Right ventricle myocardium inferior (tissue), 1 donor: Measurements from ENCODE around the gene ZNF524. TPM values are rescaled to one million over a fixed set of nuclear protein-coding genes. Genes with fewer than 3 reads are reported as not detected.

Experiments
- ATAC-seq: fragments of 200-7000 bp; cut with Tn5 transposase; one replicate; pipeline ENCODE4 v1.9.1; 2020; ENCODE audit warnings: mild to moderate bottlenecking, moderate library complexity
- DNase-seq: peaks from one replicate; pipeline ENCODE4 v3.0.0; 2021; ENCODE audit errors: missing footprints
- intact Hi-C: fragments of 100-400 bp; cut with DNase I; formaldehyde crosslinking; loops from one replicate; pipeline ENCODE4 v1.11.0; 2022
- total RNA-seq: library from RNA; stranded (reverse); fragmentation: NEBNext Ultra II Directional; extraction: Animal tissue kit (Norgen Biotek cat#: 25700); gene quantifications from one replicate; pipeline ENCODE4 v1.2.1, GENCODE V29; 2021
- donor health status: DM: no; HTN: yes; CAD: no; lungs with severe emphysema.

Gene ZNF524
- total RNA-seq, 1 donor from 2014 or later, result 16.9 TPM

DNA sequence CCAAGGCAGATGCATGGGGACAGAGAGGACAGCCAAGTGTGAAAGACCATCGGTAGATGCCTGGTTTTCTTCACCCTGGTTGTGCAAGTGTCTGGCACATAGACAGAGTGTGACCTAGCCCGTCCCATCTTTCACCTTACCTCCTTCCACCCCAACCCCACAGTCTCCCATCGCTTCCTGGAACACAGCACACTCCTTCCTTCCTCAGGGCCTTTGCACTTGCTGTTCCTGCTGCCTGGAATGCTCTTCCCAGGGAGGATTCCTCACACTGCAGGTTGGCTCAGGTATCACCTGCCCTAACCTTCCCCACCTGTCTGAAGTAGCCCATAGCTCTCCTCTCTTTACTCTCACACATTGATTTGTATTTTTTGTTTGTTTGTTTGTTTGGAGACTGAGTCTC lies 3.8 kb upstream of the ZNF524 start:
- ATAC-seq (no peak), DNase-seq (no peak)
- intact Hi-C loops, result loop anchor here (5.0 kb wide), 1 partner anchor 56 kb away; no protein-coding TSS in a partner anchor

DNA sequence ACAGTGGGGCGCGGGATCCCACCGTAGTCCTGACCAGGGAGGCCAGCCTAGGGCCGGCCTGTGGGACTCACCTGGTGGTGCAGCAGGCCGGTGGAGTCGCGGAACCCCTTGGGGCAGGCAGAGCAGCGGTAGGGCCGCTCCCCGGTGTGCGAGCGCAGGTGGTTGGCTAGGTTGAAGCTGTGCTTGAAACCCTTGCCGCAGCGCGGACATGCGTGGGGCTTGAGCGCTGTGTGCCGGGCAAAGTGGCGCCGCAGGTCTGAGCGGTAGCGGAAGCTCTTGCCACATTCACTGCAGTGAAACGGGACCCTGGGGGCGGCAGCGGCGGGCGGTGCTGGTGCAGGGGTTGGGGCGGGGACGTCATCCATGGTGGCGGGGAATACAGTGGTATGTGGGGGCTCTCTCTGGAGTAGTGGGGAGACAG lies 2.6 kb upstream of the ZNF524 start:
- no peak for DNase-seq
- no peak for ATAC-seq
- intact Hi-C loops, result loop anchor here (5.0 kb wide), 1 partner anchor 55 kb away; no protein-coding TSS in a partner anchor

DNA sequence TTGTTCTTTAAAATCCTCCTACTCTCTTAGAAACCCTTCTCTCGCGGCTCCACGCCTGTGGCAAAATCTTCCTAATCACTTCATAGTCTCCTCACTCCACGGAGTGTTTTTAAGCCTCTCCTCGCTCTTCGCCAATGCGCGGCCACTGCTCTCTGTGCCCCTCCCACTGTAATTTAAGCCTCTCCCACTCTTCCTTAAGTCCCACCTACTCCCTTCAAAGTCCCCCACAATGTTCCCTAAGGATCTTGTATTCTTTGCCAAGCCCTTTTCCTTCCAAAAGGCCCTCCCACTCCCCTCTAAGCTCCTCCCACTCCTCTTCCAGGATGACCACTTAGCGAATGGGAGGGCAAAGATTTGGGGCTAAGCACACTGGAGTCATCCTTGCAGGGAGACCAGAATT lies 2.1 kb upstream of the ZNF524 start:
- DNase-seq (no peak), ATAC-seq (no peak)
- intact Hi-C loops, result loop anchor here (2.0 to 5.0 kb wide), 2 partner anchors 17 to 54 kb away; partner anchors contain the start of gene ZNF579

DNA sequence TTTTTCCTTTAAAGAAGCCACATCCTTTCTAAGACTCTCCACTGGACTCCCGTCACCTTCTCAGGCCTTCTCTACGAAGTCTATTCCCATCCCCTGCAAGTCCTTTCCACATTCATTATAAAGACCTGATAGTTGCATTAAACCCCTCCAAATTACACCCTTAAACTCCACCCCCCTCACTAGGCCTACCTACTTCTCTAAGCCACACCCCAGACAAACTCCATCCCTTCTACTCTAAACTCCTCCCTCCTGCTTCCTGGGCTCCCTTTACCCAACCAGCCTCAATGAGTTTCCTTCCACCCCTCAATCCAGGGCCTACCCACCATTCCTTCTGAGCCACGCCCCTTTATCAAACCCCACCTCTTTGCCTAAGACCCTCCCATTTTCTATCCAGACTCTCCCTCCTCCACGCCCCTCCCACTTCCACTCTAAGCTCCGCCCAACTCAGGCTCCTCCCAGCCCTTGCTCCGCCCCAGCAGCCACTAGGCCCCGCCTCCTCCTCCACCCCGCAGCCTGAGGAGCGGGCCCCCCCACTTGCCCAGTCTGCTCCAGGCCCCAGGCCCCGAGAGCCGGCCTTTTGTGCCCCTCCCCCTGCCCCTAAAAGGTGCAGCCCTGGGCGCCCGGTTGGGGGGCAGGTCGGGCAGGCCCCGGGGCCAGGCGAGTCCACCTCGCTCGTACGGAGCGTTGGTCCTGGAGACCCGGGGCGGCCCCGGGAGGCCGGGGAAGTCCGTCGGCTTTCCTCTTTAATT lies 1.2 kb upstream of the ZNF524 start:
- DNase-seq (peak; percentile 94), ATAC-seq (peak; percentile 83)
- intact Hi-C loops, result loop anchor here (2.0 to 5.0 kb wide), 2 partner anchors 18 to 53 kb away; partner anchors contain the start of gene ZNF579

DNA sequence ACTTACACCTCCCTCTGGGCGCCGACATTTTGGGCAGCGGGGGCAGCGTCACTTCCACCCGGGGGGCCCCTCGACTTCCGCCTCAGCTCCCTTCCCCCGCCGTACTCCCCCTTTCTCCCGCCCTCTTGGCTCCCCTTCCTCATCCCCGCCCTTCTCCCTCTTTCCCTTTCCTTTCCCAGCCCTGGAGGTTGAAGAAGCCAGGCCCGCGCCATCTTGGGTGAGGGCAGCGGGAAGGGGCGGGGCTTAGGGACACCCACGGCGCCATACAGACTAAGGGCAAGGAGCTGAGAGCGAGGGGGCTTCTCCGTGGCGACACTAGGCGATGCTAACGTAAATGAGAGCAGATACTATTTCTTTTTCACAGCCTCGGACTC lies 633 bp upstream of the ZNF524 start, which contains the start of gene FIZ1:
Gene FIZ1, minus strand, starts transcription at position 50 of the 374 bp plus-strand sequence. CDS start 1,652 bp downstream, outside the sequence.
- intact Hi-C loops, result loop anchor here (2.0 to 5.0 kb wide), 2 partner anchors 19 to 53 kb away; partner anchors contain the start of gene ZNF579
- DNase-seq (peak; percentile 98), ATAC-seq (peak; percentile 91)

DNA sequence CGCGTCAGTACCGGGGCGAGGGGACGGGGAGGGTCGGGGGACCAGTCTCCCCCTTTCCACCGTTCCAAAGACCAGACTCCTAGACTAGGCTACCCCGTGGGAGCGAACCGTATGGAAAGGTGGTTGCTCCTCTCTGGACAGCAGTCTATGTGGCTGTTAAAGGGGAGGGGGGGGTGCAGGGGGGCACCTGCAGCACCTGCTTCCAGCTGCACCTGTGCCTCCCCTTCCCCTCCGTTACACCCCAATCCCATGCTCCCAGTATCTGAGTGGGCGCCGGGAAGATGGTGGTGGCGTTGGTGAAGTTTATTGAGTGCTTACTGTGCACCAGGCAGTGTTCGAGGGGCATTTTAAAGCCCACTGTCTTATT lies 557 bp downstream of the ZNF524 start:
- intact Hi-C loops, result loop anchor here (1.0 to 10.0 kb wide), 2 partner anchors 54 to 216 kb away; partner anchors contain the start of genes RPL28 and TMEM238
- ATAC-seq (no peak), DNase-seq (no peak)

DNA sequence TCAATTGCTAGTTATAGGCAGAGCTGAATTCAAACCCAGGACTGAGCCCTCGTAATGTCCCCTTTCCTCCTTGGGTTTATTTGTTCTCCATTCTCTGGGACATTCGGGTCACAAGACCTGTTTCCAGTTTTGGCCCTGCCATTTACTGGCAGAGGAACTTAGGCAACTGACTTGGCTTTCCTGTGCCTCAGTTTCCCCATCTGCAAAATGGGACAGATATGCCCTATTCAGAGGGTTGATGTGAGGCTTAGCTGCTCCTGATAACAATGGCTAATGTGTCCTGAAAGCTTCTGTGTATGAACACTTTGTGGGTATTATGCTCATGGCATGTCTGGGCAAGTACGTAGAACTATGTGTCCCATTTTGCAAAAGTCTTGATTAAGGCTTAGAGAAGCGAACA lies 996 bp downstream of the ZNF524 start:
- DNase-seq (no peak), ATAC-seq (no peak)
- intact Hi-C loops, result loop anchor here (1.0 to 10.0 kb wide), 2 partner anchors 55 to 216 kb away; partner anchors contain the start of genes RPL28 and TMEM238

DNA sequence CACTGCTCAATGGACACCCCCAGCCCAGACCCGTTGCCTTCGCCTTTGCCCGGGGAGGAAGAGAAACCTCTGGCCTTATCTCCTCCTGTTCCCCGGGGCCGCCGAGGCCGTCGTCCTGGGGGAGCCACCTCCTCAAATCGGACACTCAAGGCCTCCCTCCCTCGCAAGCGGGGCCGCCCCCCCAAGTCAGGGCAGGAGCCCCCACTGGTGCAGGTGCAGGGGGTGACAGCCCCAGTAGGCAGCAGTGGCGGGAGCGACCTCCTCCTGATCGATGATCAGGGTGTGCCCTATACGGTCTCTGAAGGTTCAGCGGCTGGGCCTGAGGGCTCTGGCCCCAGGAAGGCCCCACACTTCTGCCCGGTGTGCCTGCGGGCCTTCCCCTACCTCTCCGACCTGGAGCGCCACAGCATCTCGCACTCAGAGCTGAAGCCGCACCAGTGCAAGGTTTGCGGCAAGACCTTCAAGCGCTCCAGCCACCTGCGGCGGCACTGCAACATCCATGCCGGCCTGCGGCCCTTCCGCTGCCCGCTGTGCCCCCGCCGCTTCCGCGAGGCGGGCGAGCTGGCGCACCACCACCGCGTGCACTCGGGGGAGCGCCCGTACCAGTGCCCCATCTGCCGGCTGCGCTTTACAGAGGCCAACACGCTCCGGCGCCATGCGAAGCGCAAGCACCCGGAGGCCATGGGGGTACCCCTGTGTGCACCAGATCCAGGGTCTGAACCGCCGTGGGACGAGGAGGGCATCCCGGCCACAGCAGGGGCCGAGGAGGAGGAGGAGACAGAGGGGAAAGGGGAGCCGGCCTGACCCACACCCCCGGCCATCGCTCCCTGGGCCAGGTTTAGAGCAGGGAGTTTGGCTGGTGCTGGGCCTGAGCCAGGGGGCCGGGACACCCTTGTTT lies 2.3 kb downstream of the ZNF524 start:
- intact Hi-C loops, result loop anchor here (10.0 kb wide), 1 partner anchor 218 kb away; the partner anchor contains the start of genes RPL28 and TMEM238
- peak; percentile 68 for DNase-seq
- no peak for ATAC-seq

DNA sequence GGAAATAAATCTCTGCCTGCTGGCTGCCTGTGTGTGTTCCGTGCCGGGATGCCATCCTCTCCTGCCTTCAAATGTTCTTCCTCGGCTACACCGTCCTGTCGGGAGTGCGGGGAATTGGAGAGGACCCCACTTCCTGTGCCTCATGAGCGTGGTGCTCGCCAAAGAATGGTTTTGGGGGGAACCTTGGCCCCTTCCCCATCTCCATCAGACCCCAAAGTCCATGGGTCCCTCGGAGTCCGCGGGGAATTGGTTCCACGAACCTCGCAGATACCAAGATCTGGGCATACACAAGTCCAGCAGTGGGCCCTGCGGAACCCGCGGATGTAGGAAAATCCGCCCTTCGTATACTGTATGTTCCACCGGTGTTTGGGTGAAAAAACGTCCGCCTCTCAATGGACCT lies 3.0 kb downstream of the ZNF524 start:
- intact Hi-C loops, result loop anchor here (10.0 kb wide), 1 partner anchor 218 kb away; the partner anchor contains the start of genes RPL28 and TMEM238
- ATAC-seq, result no peak

DNA sequence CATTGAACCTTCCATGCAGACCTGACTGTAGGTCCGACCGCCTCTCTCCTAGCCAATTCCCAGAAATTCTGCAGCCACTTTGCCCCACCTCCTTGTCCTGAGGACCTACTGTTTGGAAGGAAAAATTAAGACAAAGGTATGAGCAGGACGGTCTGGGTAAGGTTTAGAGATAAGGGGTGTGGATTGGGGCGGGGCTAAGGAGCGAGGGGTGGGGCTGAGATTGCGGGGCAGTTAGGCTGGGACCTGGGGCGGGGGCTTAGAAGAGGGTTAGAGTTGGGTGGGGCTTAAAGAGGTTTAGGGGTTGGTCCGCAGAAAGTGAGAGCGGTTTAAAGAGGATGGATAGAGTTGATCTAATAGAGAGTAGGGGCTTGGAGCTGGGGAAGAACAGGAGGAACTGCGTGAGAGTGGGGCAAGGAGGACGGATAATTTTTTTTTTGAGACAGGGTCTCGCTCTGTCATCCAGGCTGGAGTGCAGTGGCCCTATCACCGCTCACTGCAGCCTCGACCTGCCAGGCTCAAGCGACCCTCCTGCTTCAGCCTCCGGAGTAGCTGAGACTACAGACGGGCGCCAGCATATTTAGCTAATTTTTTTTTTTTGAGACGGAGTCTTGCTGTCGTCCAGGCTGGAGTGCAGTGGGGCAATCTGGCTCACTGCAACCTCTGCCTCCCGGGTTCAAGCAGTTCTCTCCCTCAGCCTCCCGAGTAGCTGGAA lies 3.6 kb downstream of the ZNF524 start:
- intact Hi-C loops, result loop anchor here (10.0 kb wide), 1 partner anchor 219 kb away; the partner anchor contains the start of genes RPL28 and TMEM238
- DNase-seq, result no peak
- ATAC-seq, result no peak

More for the DNA sequence above, 3.0 kb downstream of the ZNF524 start:
- DNase-seq, result no peak

DNA sequence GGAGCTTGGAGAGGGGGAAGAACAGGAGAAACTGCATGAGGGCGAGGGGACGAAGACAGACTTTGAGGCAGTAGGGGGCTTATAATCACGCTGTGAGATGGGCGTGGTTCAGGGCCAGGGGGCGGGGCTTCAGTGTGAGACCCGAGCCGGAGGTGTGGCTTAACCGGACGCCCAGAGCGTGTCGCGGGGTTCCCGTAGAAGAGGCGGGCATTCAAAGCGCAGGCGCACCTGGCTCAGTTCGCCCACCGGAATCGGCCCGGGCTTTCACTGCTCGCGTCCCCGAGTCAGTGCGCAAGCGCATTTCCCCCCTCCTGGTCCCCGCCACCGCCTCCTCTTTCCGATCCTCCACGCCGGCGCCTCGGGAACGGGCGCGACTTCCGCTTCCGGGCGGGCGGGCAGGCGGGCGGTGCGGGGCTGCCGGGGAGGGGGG lies 5.1 kb downstream of the ZNF524 start:
- DNase-seq, result peak; percentile 98
- intact Hi-C loops, result loop anchor here (10.0 kb wide), 1 partner anchor 220 kb away; the partner anchor contains the start of genes RPL28 and TMEM238
- peak; percentile 85 for ATAC-seq

DNA sequence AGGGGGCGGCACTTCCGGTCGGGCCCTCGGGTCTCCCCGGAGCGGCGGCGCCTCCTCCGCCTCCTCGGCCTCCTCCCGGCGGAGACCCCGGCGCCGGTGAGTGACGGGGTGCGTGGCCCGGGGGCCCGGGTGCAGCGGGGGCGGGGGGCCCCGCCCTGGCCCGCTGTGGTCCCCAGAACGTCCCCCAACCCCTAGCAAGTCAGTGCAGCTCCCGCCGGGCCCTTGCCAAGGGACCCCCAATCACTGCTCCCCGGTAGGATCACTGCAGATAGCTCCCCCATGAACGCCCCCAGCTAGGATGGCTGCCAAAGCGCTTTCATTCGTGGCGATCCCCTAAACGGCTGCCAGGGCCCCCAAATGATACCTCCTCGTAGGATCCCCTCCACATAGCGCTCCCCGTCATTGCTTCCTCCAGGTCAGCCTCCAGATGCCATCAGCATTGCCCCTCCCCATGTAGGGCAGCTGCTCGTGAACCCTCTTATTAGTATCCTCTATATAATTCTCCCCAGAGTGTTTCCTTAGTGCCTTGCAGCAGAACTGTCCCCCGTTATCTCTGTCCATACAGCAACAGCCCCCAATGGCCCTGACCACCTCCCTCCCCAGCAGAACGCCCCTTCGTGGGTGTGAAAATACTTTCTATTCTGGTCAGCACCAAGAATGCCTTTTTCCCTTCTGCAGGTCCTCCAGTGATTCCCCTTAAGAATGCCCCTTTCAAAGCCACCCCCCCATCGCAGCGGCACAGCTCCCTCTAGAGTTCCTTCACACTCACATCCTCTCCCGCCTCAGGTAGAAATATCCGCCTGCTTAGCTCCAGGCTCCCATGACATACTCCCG lies 5.8 kb downstream of the ZNF524 start, which contains the start of gene ZNF865:
Gene ZNF865, plus strand, starts transcription at position 11 of the 834 bp plus-strand sequence. CDS start 7,972 bp downstream, outside the sequence.
- intact Hi-C loops, result loop anchor here (1.0 to 10.0 kb wide), 2 partner anchors 89 to 221 kb away; partner anchors contain the start of genes RPL28 and TMEM238
- DNase-seq (no peak), ATAC-seq (peak; percentile 32)

DNA sequence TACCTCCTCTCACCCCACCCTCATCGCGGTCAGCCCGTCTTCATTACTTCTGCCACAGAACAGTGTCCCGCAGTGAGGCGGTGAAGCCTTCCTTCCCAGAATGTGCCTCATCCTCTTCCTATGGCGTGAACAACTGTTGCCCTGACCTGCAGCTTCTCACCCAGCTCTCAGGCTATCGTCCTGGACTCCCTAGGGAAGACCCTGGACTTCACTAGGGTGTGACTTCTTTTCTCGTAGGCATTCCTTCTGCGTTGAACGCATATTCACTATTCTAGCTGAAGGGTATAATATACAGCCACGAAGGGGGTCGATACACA lies 6.3 kb downstream of the ZNF524 start:
- DNase-seq, result no peak
- no peak for ATAC-seq
- intact Hi-C loops, result loop anchor here (1.0 to 10.0 kb wide), 2 partner anchors 89 to 222 kb away; partner anchors contain the start of genes RPL28 and TMEM238

DNA sequence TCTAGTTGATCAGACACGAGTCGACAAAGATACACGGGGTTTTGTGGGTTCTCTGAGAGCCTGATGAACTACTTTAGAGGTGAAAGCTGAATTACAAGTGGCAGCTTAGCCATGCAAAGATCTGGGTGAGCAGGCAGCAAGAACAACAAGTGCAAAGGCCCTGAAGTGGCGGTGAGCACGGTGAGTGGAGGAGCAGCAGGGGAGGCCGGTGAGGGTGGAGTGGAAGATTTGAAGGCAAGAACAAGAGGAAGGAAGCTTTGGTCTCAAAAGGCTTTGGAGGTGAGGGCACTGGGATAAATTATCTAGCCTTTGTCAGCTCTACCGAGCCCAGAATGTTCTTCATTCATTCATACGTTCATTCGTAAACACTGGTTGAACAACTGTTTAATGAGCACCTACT lies 6.7 kb downstream of the ZNF524 start:
- DNase-seq (no peak), ATAC-seq (no peak)
- intact Hi-C loops, result loop anchor here (1.0 to 10.0 kb wide), 2 partner anchors 90 to 222 kb away; partner anchors contain the start of genes RPL28 and TMEM238

DNA sequence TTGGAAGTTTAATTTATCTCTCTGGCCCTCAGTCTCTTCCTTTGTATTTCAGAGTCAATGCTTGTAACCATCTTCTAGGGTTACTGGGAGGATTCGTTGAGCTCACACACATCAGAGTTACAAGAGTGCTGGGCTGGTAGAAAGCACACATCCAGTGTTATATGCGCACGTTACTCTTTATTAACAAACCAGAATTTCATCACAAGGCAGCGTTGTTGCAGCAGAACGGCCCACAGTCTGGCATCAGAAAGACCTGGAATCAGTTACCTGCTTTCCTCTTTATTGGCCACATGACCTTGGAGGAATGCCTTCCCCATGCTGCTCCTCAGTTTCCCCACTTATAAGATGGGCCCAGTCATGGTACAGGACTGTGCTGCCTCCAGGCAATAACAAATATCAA lies 9.2 kb downstream of the ZNF524 start:
- no peak for ATAC-seq
- no peak for DNase-seq
- intact Hi-C loops, result loop anchor here (10.0 kb wide), 1 partner anchor 225 kb away; the partner anchor contains the start of genes RPL28 and TMEM238

DNA sequence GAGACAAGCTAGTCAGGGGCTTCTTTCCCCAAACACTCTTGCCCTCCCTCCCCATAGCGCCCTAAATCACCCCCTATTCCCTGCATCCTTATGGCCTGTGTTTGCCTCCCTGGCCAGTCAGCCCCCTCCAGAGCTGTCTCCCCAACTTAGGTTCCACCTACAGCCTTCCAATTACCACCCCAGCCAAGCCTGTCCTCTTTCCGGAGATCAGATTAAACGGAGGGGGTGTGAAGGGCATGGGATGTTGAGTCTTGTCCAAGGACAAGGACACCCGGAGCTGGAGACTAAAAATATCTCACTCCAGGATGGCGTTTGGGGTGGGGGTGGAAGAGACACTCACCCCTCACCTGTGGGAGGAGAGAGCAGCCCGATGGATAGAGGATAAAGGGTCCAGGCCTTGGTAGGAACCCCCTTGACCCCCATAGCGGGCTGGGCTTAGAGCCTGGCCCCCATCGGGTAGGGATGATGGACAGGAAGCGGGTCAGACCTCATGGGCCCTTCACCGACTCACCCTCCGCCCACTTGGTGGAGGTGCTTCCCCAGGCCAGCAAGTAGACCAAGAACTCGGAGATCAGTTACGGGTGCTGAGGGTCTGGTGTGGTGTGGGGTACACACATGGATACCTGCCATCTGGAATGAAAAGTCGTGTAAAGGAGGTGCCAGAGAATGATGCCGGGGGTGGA lies 11.4 kb downstream of the ZNF524 start:
- no peak for DNase-seq
- ATAC-seq, result peak; percentile 71
- intact Hi-C loops, result no loop called here
